Measurements from ENCODE around the gene MRPL18. TPM values are rescaled to one million over a fixed set of nuclear protein-coding genes. Genes with fewer than 3 reads are reported as not detected.
"Not testable (repeated sequence)": the region's sequence is repeated elsewhere in the genome, so short reads cannot be mapped to it uniquely, and the experiment has no call there.

Gene MRPL18
- 42.7 TPM for polyA plus RNA-seq (2013)

DNA sequence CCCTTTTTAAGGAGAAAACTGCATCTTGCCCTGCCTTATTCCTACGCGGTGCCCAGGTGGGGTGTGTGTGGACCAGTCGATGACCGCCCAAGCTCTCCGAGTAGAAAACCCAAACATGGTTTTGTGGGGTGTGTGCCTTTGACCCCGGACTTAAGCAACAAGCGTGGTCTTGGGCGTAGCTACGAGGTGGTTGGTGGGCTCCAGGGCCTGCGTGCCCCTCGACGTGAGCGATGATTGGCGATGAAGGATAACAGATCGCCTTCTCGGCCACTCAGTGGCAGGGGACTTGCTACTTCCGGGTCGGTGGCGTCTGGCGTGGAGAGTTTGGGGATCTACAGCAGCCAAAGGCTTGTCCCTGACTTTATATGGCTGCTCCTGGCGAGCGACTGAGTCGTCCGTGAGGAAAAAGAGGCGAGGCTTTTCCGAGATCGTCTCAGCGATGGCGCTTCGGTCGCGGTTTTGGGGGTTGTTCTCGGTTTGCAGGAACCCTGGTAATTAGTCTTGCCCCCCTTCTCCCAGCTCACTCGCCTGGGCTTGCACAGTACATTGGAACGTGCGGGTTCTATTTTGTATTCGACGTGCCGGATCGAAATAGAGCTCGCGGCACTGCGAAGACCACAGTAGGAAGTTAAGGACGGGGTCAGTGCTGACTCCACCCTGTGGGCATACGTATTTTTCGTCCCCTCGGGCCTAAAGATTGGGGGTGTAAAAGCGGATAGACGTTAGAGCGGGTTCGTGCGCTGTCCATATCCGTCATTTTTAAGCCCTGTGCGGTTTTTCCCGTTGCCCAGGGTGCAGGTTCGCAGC, at the start of gene MRPL18:
MRPL18 (plus strand) TSS at position 319 of the 807 bp plus-strand sequence; CDS start at position 440, 121 bp downstream.
- DNase-seq, result peak; percentile 96 to 98 (median 98)
- POLR2A ChIA-PET, result interaction anchor here (0.8 to 2.1 kb wide), 7 partner anchors 8 to 104 kb away, joined by 3 to 11 read pairs (median 4); partner anchors contain the start of genes ACAT2 and SOD2
- WGBS (ENCODE audit: insufficient coverage), result under 1% methylated on average over 52 of the region's 56 CpGs

GRCh38 chr6:159742165-159742564, 48.1 kb upstream of the MRPL18 start:
- POLR2A ChIA-PET, result interaction anchor here (0.7 to 0.9 kb wide), 2 partner anchors 19 to 43 kb away, joined by 3 to 4 read pairs; no protein-coding TSS in a partner anchor
- DNase-seq, result no peak
- Histone ChIP-seq H3K4me1 (ENCODE audit: control extremely low read depth in 1 of 4, control insufficient read depth in 4 of 4, insufficient read depth in 4 of 4, low read length in 3 of 4) (peaks cover 0 to 2% (median 0%) of the 10 kb centered on the region in 4 experiments), H3K4me3 (ENCODE audit: control insufficient read depth in 1 of 7, extremely low read depth in 1 of 7, insufficient read depth in 4 of 7, low read depth in 2 of 7, low read length in 6 of 7) (no peak overlapping the region), H3K9me3 (ENCODE audit: control extremely low read depth in 1 of 5, control insufficient read depth in 4 of 5, insufficient read depth in 2 of 5, low read depth in 1 of 5, low read length in 4 of 5) (no peaks in the 10 kb centered on the region), H3K36me3 (ENCODE audit: control insufficient read depth in 4 of 4, insufficient read depth in 4 of 4, low read length in 3 of 4) (peaks cover 14 to 83% (median 52%) of the 10 kb centered on the region in 4 experiments), H3K27me3 (replicated peaks in 2 of 5; ENCODE audit: control insufficient read depth in 4 of 5, insufficient read depth in 5 of 5, low read length in 4 of 5) (no peaks in the 10 kb centered on the region), H3K27ac (ENCODE audit: insufficient read depth in 1 of 2, low read depth in 1 of 2, low read length in 2 of 2, poor library complexity in 1 of 2, severe bottlenecking in 2 of 2) (no peak overlapping the region)
- CTCF ChIA-PET, result interaction anchor here (0.7 to 1.6 kb wide), 6 partner anchors 10 to 37 kb away, joined by 3 to 10 read pairs (median 4); no protein-coding TSS in a partner anchor
- 100% methylated on average over 1 of the region's 1 CpG for WGBS (ENCODE audit: insufficient coverage)

More for the DNA sequence above, at the start of gene MRPL18:
- Histone ChIP-seq H3K27ac (ENCODE audit: insufficient read depth in 1 of 2, low read depth in 1 of 2, low read length in 2 of 2, poor library complexity in 1 of 2, severe bottlenecking in 2 of 2) (peak within 1 kb of the TSS; percentile 79 to 91), H3K27me3 (replicated peaks in 2 of 5; ENCODE audit: control insufficient read depth in 4 of 5, insufficient read depth in 5 of 5, low read length in 4 of 5) (no peaks in the 10 kb centered on the region), H3K4me3 (ENCODE audit: control insufficient read depth in 1 of 7, extremely low read depth in 1 of 7, insufficient read depth in 4 of 7, low read depth in 2 of 7, low read length in 6 of 7) (peak within 1 kb of the TSS; percentile 66 to 97 (median 94)), H3K36me3 (ENCODE audit: control insufficient read depth in 4 of 4, insufficient read depth in 4 of 4, low read length in 3 of 4) (peaks cover 11 to 40% (median 28%) of the 10 kb centered on the region in 4 experiments), H3K4me1 (ENCODE audit: control extremely low read depth in 1 of 4, control insufficient read depth in 4 of 4, insufficient read depth in 4 of 4, low read length in 3 of 4) (peaks cover 18 to 42% (median 29%) of the 10 kb centered on the region in 4 experiments), H3K9me3 (ENCODE audit: control extremely low read depth in 1 of 5, control insufficient read depth in 4 of 5, insufficient read depth in 2 of 5, low read depth in 1 of 5, low read length in 4 of 5) (no peaks in the 10 kb centered on the region)
- CTCF ChIA-PET, result interaction anchor here (0.7 to 7.1 kb wide), 13 partner anchors 8 to 666 kb away, joined by 3 to 43 read pairs (median 6); partner anchors contain the start of gene SOD2

GRCh38 chr6:159745081-159745480, 45.2 kb upstream of the MRPL18 start:
- H3K27ac ChIP-seq (ENCODE audit: insufficient read depth in 1 of 2, low read depth in 1 of 2, low read length in 2 of 2, poor library complexity in 1 of 2, severe bottlenecking in 2 of 2), result no peak overlapping the region
- no peak overlapping the region for H3K4me3 ChIP-seq (ENCODE audit: control insufficient read depth in 1 of 7, extremely low read depth in 1 of 7, insufficient read depth in 4 of 7, low read depth in 2 of 7, low read length in 6 of 7)
- H3K4me1 ChIP-seq (ENCODE audit: control extremely low read depth in 1 of 4, control insufficient read depth in 4 of 4, insufficient read depth in 4 of 4, low read length in 3 of 4), result no peaks in the 10 kb centered on the region
- 98% methylated on average over 4 of the region's 7 CpGs for WGBS (ENCODE audit: insufficient coverage)
- DNase-seq, result no peak
- H3K36me3 ChIP-seq (ENCODE audit: control insufficient read depth in 4 of 4, insufficient read depth in 4 of 4, low read length in 3 of 4), result peaks cover 16 to 88% (median 52%) of the 10 kb centered on the region in 4 experiments
- H3K27me3 ChIP-seq (replicated peaks in 2 of 5; ENCODE audit: control insufficient read depth in 4 of 5, insufficient read depth in 5 of 5, low read length in 4 of 5), result no peaks in the 10 kb centered on the region
- H3K9me3 ChIP-seq (ENCODE audit: control extremely low read depth in 1 of 5, control insufficient read depth in 4 of 5, insufficient read depth in 2 of 5, low read depth in 1 of 5, low read length in 4 of 5), result no peaks in the 10 kb centered on the region
- ChIA-PET POLR2A (no interaction called here), CTCF (interaction anchor here (1.3 to 3.1 kb wide), 3 partner anchors 54 to 108 kb away, joined by 3 to 12 read pairs (median 7); no protein-coding TSS in a partner anchor)

DNA sequence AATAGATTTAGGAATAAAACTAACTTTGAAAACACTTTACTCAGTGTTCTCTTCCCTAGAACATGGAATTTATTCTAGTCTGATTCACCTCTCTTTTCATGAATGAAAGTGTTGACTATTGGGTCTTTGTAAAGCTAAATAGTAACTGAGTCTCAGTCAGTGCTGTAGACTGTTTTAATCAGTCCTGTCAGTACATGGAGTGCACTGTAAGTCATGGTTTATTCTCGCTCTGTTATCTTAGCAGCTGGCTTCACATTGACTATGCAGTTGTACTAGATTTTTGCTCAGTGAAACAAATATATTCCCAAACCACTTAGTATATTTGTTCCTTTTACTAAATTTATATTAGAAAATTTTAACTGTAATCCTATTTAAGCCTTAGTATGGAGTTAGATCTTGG, 43.5 kb upstream of the MRPL18 start:
- POLR2A ChIA-PET, result interaction anchor here (1.1 kb wide), 1 partner anchor 55 kb away, joined by 3 read pairs; no protein-coding TSS in a partner anchor
- H3K4me1 ChIP-seq (ENCODE audit: control extremely low read depth in 1 of 4, control insufficient read depth in 4 of 4, insufficient read depth in 4 of 4, low read length in 3 of 4), result no peaks in the 10 kb centered on the region
- no CpG with 5 or more reads among the region's 1 CpG for WGBS (ENCODE audit: insufficient coverage)

GRCh38 chr6:159748127-159748526, 42.1 kb upstream of the MRPL18 start:
- H3K9me3 ChIP-seq (ENCODE audit: control extremely low read depth in 1 of 5, control insufficient read depth in 4 of 5, insufficient read depth in 2 of 5, low read depth in 1 of 5, low read length in 4 of 5); DNase-seq; H3K4me1 ChIP-seq (ENCODE audit: control extremely low read depth in 1 of 4, control insufficient read depth in 4 of 4, insufficient read depth in 4 of 4, low read length in 3 of 4); H3K27ac ChIP-seq (ENCODE audit: insufficient read depth in 1 of 2, low read depth in 1 of 2, low read length in 2 of 2, poor library complexity in 1 of 2, severe bottlenecking in 2 of 2); H3K4me3 ChIP-seq (ENCODE audit: control insufficient read depth in 1 of 7, extremely low read depth in 1 of 7, insufficient read depth in 4 of 7, low read depth in 2 of 7, low read length in 6 of 7); H3K27me3 ChIP-seq (replicated peaks in 2 of 5; ENCODE audit: control insufficient read depth in 4 of 5, insufficient read depth in 5 of 5, low read length in 4 of 5): not testable (repeated sequence)
- peaks cover 14 to 93% (median 56%) of the 10 kb centered on the region in 4 experiments for H3K36me3 ChIP-seq (ENCODE audit: control insufficient read depth in 4 of 4, insufficient read depth in 4 of 4, low read length in 3 of 4)
- CTCF ChIA-PET, result interaction anchor here (0.6 to 1.8 kb wide), 2 partner anchors 9 to 28 kb away, joined by 3 to 6 read pairs; no protein-coding TSS in a partner anchor
- POLR2A ChIA-PET, result interaction anchor here (0.6 kb wide), 1 partner anchor 14 kb away, joined by 3 read pairs; no protein-coding TSS in a partner anchor
- WGBS (ENCODE audit: insufficient coverage), result 94% methylated on average over 3 of the region's 7 CpGs

More for the DNA sequence above, 43.5 kb upstream of the MRPL18 start:
- CTCF ChIA-PET, result interaction anchor here (0.7 to 3.1 kb wide), 7 partner anchors 10 to 55 kb away, joined by 3 to 12 read pairs (median 6); no protein-coding TSS in a partner anchor
- no peaks in the 10 kb centered on the region for H3K9me3 ChIP-seq (ENCODE audit: control extremely low read depth in 1 of 5, control insufficient read depth in 4 of 5, insufficient read depth in 2 of 5, low read depth in 1 of 5, low read length in 4 of 5)
- no peak overlapping the region for H3K27ac ChIP-seq (ENCODE audit: insufficient read depth in 1 of 2, low read depth in 1 of 2, low read length in 2 of 2, poor library complexity in 1 of 2, severe bottlenecking in 2 of 2)
- no peak overlapping the region for H3K4me3 ChIP-seq (ENCODE audit: control insufficient read depth in 1 of 7, extremely low read depth in 1 of 7, insufficient read depth in 4 of 7, low read depth in 2 of 7, low read length in 6 of 7)
- DNase-seq, result no peak
- peaks cover 17 to 89% (median 54%) of the 10 kb centered on the region in 4 experiments for H3K36me3 ChIP-seq (ENCODE audit: control insufficient read depth in 4 of 4, insufficient read depth in 4 of 4, low read length in 3 of 4)
- H3K27me3 ChIP-seq (replicated peaks in 2 of 5; ENCODE audit: control insufficient read depth in 4 of 5, insufficient read depth in 5 of 5, low read length in 4 of 5), result no peaks in the 10 kb centered on the region

DNA sequence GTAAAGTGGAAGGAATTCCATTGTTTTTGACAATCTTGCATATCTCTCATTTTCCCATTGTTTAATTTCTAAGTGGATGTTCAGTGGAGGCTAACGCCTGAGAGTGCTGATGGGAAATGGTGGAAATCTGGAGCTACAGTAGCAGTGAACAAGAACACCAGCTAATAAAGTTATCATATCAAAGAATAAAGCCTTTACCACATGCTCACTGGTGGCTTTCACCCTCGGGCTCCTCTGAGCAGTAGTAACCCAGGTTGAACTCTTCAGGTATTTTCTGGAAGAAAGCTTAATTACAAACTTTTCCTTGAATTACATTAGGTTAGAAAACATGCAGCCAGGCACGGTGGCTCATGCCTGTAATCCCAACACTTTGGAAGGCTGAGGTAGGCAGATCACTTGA, 38.8 kb upstream of the MRPL18 start:
- Histone ChIP-seq H3K9me3 (ENCODE audit: control extremely low read depth in 1 of 5, control insufficient read depth in 4 of 5, insufficient read depth in 2 of 5, low read depth in 1 of 5, low read length in 4 of 5) (no peaks in the 10 kb centered on the region), H3K4me1 (ENCODE audit: control extremely low read depth in 1 of 4, control insufficient read depth in 4 of 4, insufficient read depth in 4 of 4, low read length in 3 of 4) (no peaks in the 10 kb centered on the region), H3K36me3 (ENCODE audit: control insufficient read depth in 4 of 4, insufficient read depth in 4 of 4, low read length in 3 of 4) (peaks cover 27 to 90% (median 53%) of the 10 kb centered on the region in 4 experiments), H3K4me3 (ENCODE audit: control insufficient read depth in 1 of 7, extremely low read depth in 1 of 7, insufficient read depth in 4 of 7, low read depth in 2 of 7, low read length in 6 of 7) (no peak overlapping the region), H3K27me3 (replicated peaks in 2 of 5; ENCODE audit: control insufficient read depth in 4 of 5, insufficient read depth in 5 of 5, low read length in 4 of 5) (no peaks in the 10 kb centered on the region), H3K27ac (ENCODE audit: insufficient read depth in 1 of 2, low read depth in 1 of 2, low read length in 2 of 2, poor library complexity in 1 of 2, severe bottlenecking in 2 of 2) (no peak overlapping the region)
- no peak for DNase-seq
- ChIA-PET CTCF (interaction anchor here (1.2 to 2.8 kb wide), 5 partner anchors 8 to 60 kb away, joined by 3 to 10 read pairs (median 4); no protein-coding TSS in a partner anchor), POLR2A (no interaction called here)
- 100% methylated on average over 2 of the region's 3 CpGs for WGBS (ENCODE audit: insufficient coverage)

Data from common myeloid progenitor, CD34-positive (primary cell).